HL-60 (cell line): ENCODE data around the gene MRTO4.
"Not testable (repeated sequence)": the region's sequence is repeated elsewhere in the genome, so short reads cannot be mapped to it uniquely, and the experiment has no call there.

Experiments
- DNase-seq, 2 experiments: peaks; one replicate each; pipeline ENCODE4 v3.0.0-alpha.2; 2010 to 2020; ENCODE audit warnings: low read depth in 1 of 2, low spot score in 1 of 2
- H3K27ac ChIP-seq: fragments of 250-450 bp; sonication (Bioruptor Pico); replicated peaks from 2 replicates; pipeline ENCODE4 v1.5.1; 2020; ENCODE audit warnings: mild to moderate bottlenecking, moderate library complexity
- H3K27me3 ChIP-seq: fragments of 250-450 bp; sonication (Bioruptor Pico); 2 replicates; pipeline ENCODE4 v1.5.1; 2021; ENCODE audit warnings: mild to moderate bottlenecking, moderate library complexity; ENCODE audit not compliant: insufficient read depth, poor library complexity, severe bottlenecking
- H3K4me3 ChIP-seq: replicated peaks from 2 replicates; pipeline ENCODE4 v1.5.1; 2011; ENCODE audit warnings: mild to moderate bottlenecking, control low read depth, low read length; ENCODE audit not compliant: insufficient read depth
- GABPA ChIP-seq: IDR thresholded peaks from 2 replicates; pipeline ENCODE4 v1.6.1; 2012; ENCODE audit warnings: low read depth
- POLR2AphosphoS5 ChIP-seq: IDR thresholded peaks from 2 replicates; pipeline ENCODE4 v1.6.1; 2012; ENCODE audit warnings: low read depth
- SPI1 ChIP-seq: IDR thresholded peaks from 2 replicates; pipeline ENCODE4 v1.6.1; 2012; ENCODE audit warnings: low read depth, mild to moderate bottlenecking, borderline replicate concordance
- TF ChIP-seq, protein P1 (sequence below): IDR thresholded peaks from 2 replicates; pipeline ENCODE4 v1.6.1; 2012; ENCODE audit warnings: low read depth; ENCODE audit not compliant: insufficient replicate concordance
- TF ChIP-seq, protein P2 (sequence below): IDR thresholded peaks from one replicate; pipeline ENCODE4 v1.5.1; 2011; ENCODE audit warnings: low read length, control low read depth, inconsistent platforms; ENCODE audit not compliant: insufficient read depth

The MRTO4 gene

DNA sequence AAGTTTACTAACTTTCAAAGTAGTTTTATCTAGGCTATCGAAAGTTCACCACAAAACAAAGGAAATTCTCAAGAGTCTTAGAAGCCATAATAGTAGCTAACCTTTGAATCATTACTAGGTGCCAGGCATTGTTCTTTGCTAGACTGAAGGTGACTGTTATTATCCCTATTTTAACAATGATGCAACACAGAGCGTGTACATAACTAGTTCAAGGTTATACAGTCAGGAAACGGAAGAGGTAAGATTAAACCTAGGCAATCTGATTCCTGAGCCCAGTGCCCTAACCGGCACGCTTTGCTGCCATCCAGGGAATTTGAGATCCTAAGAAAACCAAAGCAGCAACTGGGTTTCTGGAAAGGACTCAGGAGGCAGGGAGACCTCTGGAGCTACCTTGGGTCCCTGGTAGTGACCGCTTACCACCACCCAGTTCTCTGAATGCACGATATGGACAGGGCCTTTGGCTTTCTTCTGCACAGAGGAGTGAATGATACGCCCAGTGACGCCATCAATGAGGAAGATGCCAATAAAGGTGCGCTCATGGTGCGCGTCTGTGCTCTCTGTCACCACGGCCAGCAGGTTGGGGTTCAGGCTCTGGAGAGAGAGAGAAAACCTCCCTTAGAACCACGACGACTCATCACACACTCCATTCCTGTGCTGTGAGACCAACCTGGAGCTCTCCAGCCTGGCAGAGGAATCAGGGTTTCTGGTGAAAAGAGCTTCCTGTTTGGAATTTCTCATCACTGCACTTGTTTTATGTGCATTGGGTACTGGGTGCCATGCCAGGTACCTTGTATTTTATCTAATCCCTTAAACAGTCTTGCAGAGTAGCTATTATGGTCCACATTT is 28.4 kb upstream of the MRTO4 start:
- Histone ChIP-seq H3K27me3 (no peaks in the 10 kb centered on the region), H3K27ac (no peak overlapping the region), H3K4me3 (no peak overlapping the region)
- DNase-seq: no peak
- TF ChIP-seq, protein P1, sequence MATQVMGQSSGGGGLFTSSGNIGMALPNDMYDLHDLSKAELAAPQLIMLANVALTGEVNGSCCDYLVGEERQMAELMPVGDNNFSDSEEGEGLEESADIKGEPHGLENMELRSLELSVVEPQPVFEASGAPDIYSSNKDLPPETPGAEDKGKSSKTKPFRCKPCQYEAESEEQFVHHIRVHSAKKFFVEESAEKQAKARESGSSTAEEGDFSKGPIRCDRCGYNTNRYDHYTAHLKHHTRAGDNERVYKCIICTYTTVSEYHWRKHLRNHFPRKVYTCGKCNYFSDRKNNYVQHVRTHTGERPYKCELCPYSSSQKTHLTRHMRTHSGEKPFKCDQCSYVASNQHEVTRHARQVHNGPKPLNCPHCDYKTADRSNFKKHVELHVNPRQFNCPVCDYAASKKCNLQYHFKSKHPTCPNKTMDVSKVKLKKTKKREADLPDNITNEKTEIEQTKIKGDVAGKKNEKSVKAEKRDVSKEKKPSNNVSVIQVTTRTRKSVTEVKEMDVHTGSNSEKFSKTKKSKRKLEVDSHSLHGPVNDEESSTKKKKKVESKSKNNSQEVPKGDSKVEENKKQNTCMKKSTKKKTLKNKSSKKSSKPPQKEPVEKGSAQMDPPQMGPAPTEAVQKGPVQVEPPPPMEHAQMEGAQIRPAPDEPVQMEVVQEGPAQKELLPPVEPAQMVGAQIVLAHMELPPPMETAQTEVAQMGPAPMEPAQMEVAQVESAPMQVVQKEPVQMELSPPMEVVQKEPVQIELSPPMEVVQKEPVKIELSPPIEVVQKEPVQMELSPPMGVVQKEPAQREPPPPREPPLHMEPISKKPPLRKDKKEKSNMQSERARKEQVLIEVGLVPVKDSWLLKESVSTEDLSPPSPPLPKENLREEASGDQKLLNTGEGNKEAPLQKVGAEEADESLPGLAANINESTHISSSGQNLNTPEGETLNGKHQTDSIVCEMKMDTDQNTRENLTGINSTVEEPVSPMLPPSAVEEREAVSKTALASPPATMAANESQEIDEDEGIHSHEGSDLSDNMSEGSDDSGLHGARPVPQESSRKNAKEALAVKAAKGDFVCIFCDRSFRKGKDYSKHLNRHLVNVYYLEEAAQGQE: no peak
- TF ChIP-seq POLR2AphosphoS5 (no peak), GABPA (no peak), SPI1 (no peak)
- TF ChIP-seq, protein P2, sequence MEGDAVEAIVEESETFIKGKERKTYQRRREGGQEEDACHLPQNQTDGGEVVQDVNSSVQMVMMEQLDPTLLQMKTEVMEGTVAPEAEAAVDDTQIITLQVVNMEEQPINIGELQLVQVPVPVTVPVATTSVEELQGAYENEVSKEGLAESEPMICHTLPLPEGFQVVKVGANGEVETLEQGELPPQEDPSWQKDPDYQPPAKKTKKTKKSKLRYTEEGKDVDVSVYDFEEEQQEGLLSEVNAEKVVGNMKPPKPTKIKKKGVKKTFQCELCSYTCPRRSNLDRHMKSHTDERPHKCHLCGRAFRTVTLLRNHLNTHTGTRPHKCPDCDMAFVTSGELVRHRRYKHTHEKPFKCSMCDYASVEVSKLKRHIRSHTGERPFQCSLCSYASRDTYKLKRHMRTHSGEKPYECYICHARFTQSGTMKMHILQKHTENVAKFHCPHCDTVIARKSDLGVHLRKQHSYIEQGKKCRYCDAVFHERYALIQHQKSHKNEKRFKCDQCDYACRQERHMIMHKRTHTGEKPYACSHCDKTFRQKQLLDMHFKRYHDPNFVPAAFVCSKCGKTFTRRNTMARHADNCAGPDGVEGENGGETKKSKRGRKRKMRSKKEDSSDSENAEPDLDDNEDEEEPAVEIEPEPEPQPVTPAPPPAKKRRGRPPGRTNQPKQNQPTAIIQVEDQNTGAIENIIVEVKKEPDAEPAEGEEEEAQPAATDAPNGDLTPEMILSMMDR: no peak

DNA sequence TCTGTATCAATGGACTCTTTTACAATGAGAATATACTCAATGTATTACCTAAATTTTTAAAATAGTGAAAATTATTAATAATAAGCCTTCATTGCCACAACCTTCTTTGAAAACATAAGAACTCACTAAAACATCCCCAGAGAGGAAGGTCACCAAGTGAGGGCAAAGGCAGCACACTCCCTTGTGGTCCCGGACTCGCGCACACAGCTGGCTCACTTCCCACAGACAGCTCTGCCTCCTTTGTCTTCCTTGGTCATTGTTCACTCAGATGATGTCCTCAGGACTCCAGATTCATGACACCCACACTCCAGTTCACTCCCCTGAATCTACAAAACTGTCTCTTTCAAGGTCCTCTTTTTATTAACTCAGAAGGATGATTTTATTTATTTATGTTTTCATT is 22.4 kb upstream of the MRTO4 start:
- no peaks in the 10 kb centered on the region for H3K27me3 ChIP-seq

DNA sequence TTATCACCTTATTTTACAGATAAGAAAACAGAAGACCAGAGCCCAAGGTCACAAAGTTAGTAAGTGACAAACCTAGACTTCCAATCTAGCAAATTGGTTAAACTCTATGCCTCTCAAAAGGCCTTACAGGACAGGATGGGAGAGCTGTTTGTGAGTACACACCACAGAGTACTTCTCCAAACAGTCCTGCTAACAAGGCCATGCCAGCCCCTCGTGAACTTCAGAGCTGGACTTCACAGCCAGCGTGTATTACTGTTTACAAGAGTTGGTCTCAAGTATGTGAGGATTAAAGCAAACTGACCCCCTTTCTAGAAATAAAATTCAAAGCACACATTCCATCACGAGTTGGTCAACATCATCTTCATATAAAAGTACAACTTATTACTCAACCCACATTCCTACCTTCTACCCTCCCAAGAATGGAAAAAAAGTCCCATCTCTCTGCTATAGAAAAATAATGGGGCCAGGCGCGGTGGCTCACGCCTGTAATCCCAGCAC is 21.7 kb upstream of the MRTO4 start:
- no peak for DNase-seq
- no peak overlapping the region for H3K4me3 ChIP-seq
- no peak overlapping the region for H3K27ac ChIP-seq
- no peaks in the 10 kb centered on the region for H3K27me3 ChIP-seq
- TF ChIP-seq GABPA (no peak), SPI1 (no peak), POLR2AphosphoS5 (no peak)
- TF ChIP-seq, protein P1: no peak
- TF ChIP-seq, protein P2: no peak

More for the DNA sequence above, 22.4 kb upstream of the MRTO4 start:
- Histone ChIP-seq H3K4me3 (no peak overlapping the region), H3K27ac (no peak overlapping the region)
- TF ChIP-seq, protein P1: no peak
- TF ChIP-seq GABPA (no peak), SPI1 (no peak), POLR2AphosphoS5 (no peak)
- TF ChIP-seq, protein P2: no peak
- no peak for DNase-seq

DNA sequence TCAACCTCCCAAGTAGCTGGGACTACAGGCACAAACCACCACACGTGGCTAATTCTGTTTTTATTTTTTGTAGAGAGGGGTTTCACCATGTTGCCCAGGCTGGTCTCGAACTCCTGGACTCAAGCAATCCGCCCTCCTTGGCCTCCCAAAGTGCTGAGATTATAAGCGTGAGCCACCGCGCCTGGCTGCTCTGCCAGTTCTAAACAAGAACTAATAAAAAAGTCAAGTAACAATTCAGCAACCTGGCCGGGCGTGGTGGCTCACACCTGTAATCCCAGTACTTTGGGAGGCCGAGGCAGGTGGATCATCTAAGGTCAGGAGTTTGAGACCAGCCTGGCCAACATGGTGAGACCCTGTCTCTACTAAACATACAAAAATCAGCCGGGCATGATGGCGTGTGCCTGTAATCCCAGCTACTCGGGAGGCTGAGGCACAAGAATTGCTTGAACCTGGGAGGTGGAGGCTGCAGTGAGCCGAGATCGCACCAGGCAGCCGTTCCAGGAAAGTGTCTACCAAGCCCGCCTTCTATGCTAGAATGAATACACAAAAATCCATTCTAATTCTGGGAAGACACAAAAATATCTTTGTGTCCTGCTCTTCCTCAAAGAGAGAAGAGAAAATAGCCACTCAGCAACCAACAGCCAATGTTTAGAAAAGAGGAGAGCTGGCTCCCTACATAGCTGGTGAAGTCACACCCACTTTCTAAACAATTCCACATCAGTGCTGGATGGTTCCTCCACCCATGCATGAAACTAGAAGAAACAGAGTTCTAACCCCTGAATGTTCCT is 19.7 kb upstream of the MRTO4 start:
- not testable (repeated sequence) for H3K27me3 ChIP-seq, H3K4me3 ChIP-seq, DNase-seq, H3K27ac ChIP-seq
